HepG2 (cell line): ENCODE measurements around the gene CRYM. TPM values are rescaled to one million over a fixed set of nuclear protein-coding genes. Genes with fewer than 3 reads are reported as not detected.
A peak's percentile ranks its signal among the peaks of the same experiment; 100 is the strongest.
"Not testable (repeated sequence)": the region's sequence is repeated elsewhere in the genome, so short reads cannot be mapped to it uniquely, and the experiment has no call there.

ENCODE experiments used
- ATAC-seq: fragments of 200-7000 bp; cut with Tn5 transposase; 3 replicates; pipeline ENCODE4 v1.9.1; 2020; ENCODE audit warnings: mild to moderate bottlenecking, moderate library complexity
- BruUV-seq: library from RNA; stranded (reverse); fragments of 400-500 nt; replicated peaks from 2 replicates; lab custom pipeline; 2021; lab: Mats Ljungman, UMichigan
- CTCF ChIA-PET: fragments of 300-600 bp; formaldehyde crosslinking; extraction: SDS; loops from one replicate; lab custom pipeline; 2021; ENCODE audit warnings: low total read pairs, inconsistent platforms, low intra/inter-chr PET ratio; lab: Yijun Ruan, JAX
- POLR2A ChIA-PET: fragments of 350-600 bp; sonication (Branson Sonifier 250); formaldehyde crosslinking; loops from one replicate; lab custom pipeline; 2020; ENCODE audit warnings: antibody characterized with exemption, inconsistent platforms; lab: Yijun Ruan, JAX
- DNase-seq: peaks from one replicate; pipeline ENCODE4 v3.0.0-alpha.2; 2015; ENCODE audit warnings: low spot score
- FAIRE-seq: peaks from 3 replicates; lab custom pipeline; 2011; peaks lifted over from hg19 to GRCh38; lab: Jason Lieb, UNC
- H2AFZ ChIP-seq: one replicate; pipeline ENCODE4 v1.6.1; 2011; ENCODE audit warnings: low read length, inconsistent platforms
- H3K27ac ChIP-seq: fragments of 300-600 bp; 3 replicates; pipeline ENCODE4 v1.8.0; 2011; ENCODE audit warnings: mixed run types, mild to moderate bottlenecking, mixed read lengths, low read length, inconsistent platforms; ENCODE audit not compliant: insufficient read depth; ENCODE audit errors: extremely low read length
- H3K27me3 ChIP-seq, 2 experiments: fragments of 200-600 bp in 1 of 2; 2 replicates in 1 of 2; 3 replicates in 1 of 2; pipeline versions ENCODE4 v1.6.0 to v1.8.0; 2011; ENCODE audit warnings: low read length in 2 of 2, mild to moderate bottlenecking in 2 of 2, moderate library complexity in 2 of 2, inconsistent platforms in 1 of 2; ENCODE audit not compliant: insufficient read depth in 2 of 2, control insufficient read depth in 1 of 2
- H3K36me3 ChIP-seq, 2 experiments: fragments of 200-600 bp in 1 of 2; replicated peaks in 1 of 2; 2 replicates in 1 of 2; 3 replicates in 1 of 2; pipeline versions ENCODE4 v1.5.1 to v1.8.0; 2011; ENCODE audit warnings: low read length in 2 of 2, inconsistent platforms in 1 of 2; ENCODE audit not compliant: insufficient read depth in 2 of 2, control insufficient read depth in 1 of 2
- H3K4me1 ChIP-seq: 2 replicates; pipeline ENCODE4 v1.5.1; 2012; ENCODE audit warnings: low read length, inconsistent platforms; ENCODE audit not compliant: insufficient read depth
- H3K4me2 ChIP-seq: 2 replicates; pipeline ENCODE4 v1.6.0; 2011; ENCODE audit warnings: low read depth, low read length, inconsistent platforms
- H3K4me3 ChIP-seq, 3 experiments: fragments of 200-600 bp in 1 of 3; sonication (generic), shearing (Covaris generic) in 1 of 3; replicated peaks in 1 of 3; 2 replicates each; pipeline ENCODE4 v1.5.1; 2011 to 2016; ENCODE audit warnings: low read length in 3 of 3, inconsistent platforms in 2 of 3, low read depth in 2 of 3, mild to moderate bottlenecking in 2 of 3, control low read depth in 1 of 3, mixed read lengths in 1 of 3; ENCODE audit not compliant: insufficient read depth in 1 of 3
- H3K79me2 ChIP-seq: one replicate; pipeline ENCODE4 v1.6.1; 2011; ENCODE audit warnings: low read length, inconsistent platforms; ENCODE audit not compliant: insufficient read depth
- H3K9ac ChIP-seq: 2 replicates; pipeline ENCODE4 v1.6.0; 2011; ENCODE audit warnings: mild to moderate bottlenecking, low read depth, low read length, inconsistent platforms; ENCODE audit not compliant: insufficient read depth
- H3K9me3 ChIP-seq: 2 replicates; pipeline ENCODE4 v1.5.1; 2012; ENCODE audit warnings: mild to moderate bottlenecking, low read length
- H4K20me1 ChIP-seq: 2 replicates; pipeline ENCODE4 v1.6.0; 2011; ENCODE audit warnings: inconsistent platforms, mild to moderate bottlenecking, low read length, moderate library complexity; ENCODE audit not compliant: insufficient read depth
- MAFF ChIP-seq: IDR thresholded peaks from 2 replicates; pipeline ENCODE4 v1.6.1; 2011; ENCODE audit warnings: low read depth, low read length, improper control_type of control experiment
- MAFK ChIP-seq, 2 experiments: IDR thresholded peaks in 1 of 2; conservative IDR thresholded peaks in 1 of 2; 2 replicates each; pipeline ENCODE4 v1.6.1; 2011; ENCODE audit warnings: improper control_type of control experiment in 2 of 2, low read length in 2 of 2
- MBNL3 ChIP-seq: fragments of 250-450 bp; sonication (Bioruptor Pico); conservative IDR thresholded peaks from 2 replicates; pipeline ENCODE4 v1.8.0; 2022; ENCODE audit warnings: mild to moderate bottlenecking, inconsistent platforms
- NCOR1 ChIP-seq: fragments of 200-600 bp; sonication (generic); IDR thresholded peaks from 2 replicates; pipeline ENCODE4 v1.7.0; 2017; ENCODE audit warnings: antibody characterized with exemption, low read length, borderline replicate concordance
- NFYB ChIP-seq: sonication (generic); formaldehyde crosslinking; IDR thresholded peaks from 2 replicates; pipeline ENCODE4 v1.4.0; 2020; ENCODE audit warnings: missing genetic modification reagents
- NFYC ChIP-seq: IDR thresholded peaks from 2 replicates; pipeline ENCODE4 v1.6.1; 2016; ENCODE audit warnings: missing genetic modification reagents, missing compliant biosample characterization
- SMAD3 ChIP-seq: sonication (generic); formaldehyde crosslinking; IDR thresholded peaks from 2 replicates; pipeline ENCODE4 v1.4.0; 2020; ENCODE audit warnings: missing genetic modification reagents
- TRIM24 ChIP-seq: sonication (generic); formaldehyde crosslinking; IDR thresholded peaks from 2 replicates; pipeline ENCODE4 v1.8.0; 2022; ENCODE audit warnings: mild to moderate bottlenecking, missing genetic modification reagents
- ZMYM4 ChIP-seq: sonication (generic); formaldehyde crosslinking; IDR thresholded peaks from 2 replicates; pipeline ENCODE4 v1.8.1; 2023; ENCODE audit warnings: mild to moderate bottlenecking, missing genetic modification reagents
- ZNF350 ChIP-seq: sonication (generic); formaldehyde crosslinking; IDR thresholded peaks from 2 replicates; pipeline ENCODE4 v1.4.0; 2020; ENCODE audit warnings: mild to moderate bottlenecking, low read depth, missing genetic modification reagents, borderline replicate concordance
- WGBS: methylation state at CpG from one replicate; pipeline ENCODE4 v1.1.6; 2017; ENCODE audit warnings: low lambda C conversion rate; 5-methylcytosine and 5-hydroxymethylcytosine counted together
- in situ Hi-C: cut with HindIII; loops from 2 replicates; pipeline ENCODE4 v1.10.0; 2017; ENCODE audit warnings: low pct_unique_long_range_greater_than_20kb; ENCODE audit not compliant: extremely low pct_ligation_motif_present
- intact Hi-C: fragments of 100-400 bp; cut with micrococcal nuclease; formaldehyde crosslinking; loops from one replicate; pipeline ENCODE4 v1.10.0; 2022; ENCODE audit not compliant: unreplicated experiment
- polyA plus RNA-seq, 8 experiments: library from polyadenylated mRNA; depleted of rRNA in 3 of 8; stranded (reverse) in 7 of 8; unstranded in 1 of 8; fragments of >200 nt; fragmentation: Illumina TruSeq in 4 of 8; extraction: Trizol in 4 of 8; gene quantifications; 2 replicates each; pipeline versions ENCODE4 v1.2.1 to v1.2.3, GENCODE V29; 2011 to 2016; ENCODE audit warnings: low read depth in 4 of 8, missing spikeins in 1 of 8, mixed read lengths in 1 of 8; ENCODE audit not compliant: insufficient read depth in 1 of 8
- total RNA-seq, 5 experiments: library from RNA; depleted of rRNA; stranded (reverse); fragments of >200 nt; fragmentation: Illumina TruSeq; extraction: Trizol; gene quantifications; 2 replicates each; pipeline ENCODE4 v1.2.3, GENCODE V29; 2016; ENCODE audit warnings: low read depth in 1 of 5
- TF ChIP-seq, protein P1 (sequence below): sonication (generic); formaldehyde crosslinking; IDR thresholded peaks from 2 replicates; pipeline ENCODE4 v1.4.0; 2020; ENCODE audit warnings: missing genetic modification reagents
- TF ChIP-seq, protein P2 (sequence below), 2 experiments: sonication (generic) in 1 of 2; formaldehyde crosslinking in 1 of 2; IDR thresholded peaks; 2 replicates each; pipeline versions ENCODE4 v1.4.0 to v1.6.1; 2016 to 2020; ENCODE audit warnings: borderline replicate concordance in 1 of 2, low read depth in 1 of 2, mild to moderate bottlenecking in 1 of 2, missing genetic modification reagents in 1 of 2

Gene CRYM
- total and polyA plus RNA-seq, 2 of the 13 experiments (the other 11 are each of a cell fraction or from before 2014, with no cell fraction given) = 1.9 to 2.2 TPM

DNA sequence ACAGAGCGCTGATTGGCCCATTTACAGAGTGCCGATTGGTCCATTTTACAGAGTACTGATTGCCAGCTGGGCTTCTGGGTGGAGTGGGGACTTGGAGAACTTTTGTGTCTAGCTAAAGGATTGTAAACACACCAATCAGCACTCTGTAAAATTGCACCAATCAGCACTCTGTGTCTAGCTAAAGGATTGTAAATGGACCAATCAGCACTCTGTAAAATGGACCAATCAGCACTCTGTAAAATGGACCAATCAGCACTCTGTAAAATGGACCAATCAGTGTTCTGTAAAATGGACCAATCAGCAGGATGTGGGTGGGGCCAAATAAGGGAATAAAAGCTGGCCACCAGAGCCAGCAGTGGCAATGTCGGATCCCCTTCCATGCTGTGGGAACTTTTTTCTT, 11.7 kb upstream of the CRYM start:
- in situ Hi-C loops, CTCF ChIA-PET, H3K4me1 ChIP-seq, H3K36me3 ChIP-seq, H3K9ac ChIP-seq, H3K27ac ChIP-seq, H4K20me1 ChIP-seq, H3K4me2 ChIP-seq, DNase-seq, ATAC-seq, BruUV-seq, H3K79me2 ChIP-seq, H3K9me3 ChIP-seq, POLR2A ChIA-PET, FAIRE-seq, H3K4me3 ChIP-seq, H2AFZ ChIP-seq: not testable (repeated sequence)
- 80% methylated on average over 3 of the region's 3 CpGs for WGBS
- intact Hi-C loops = loop anchor here (10.0 kb wide), 1 partner anchor 265 kb away; no protein-coding TSS in a partner anchor
- peaks cover 0 to 14% of the 10 kb centered on the region in 2 experiments; a peak in 3 of 5 replicates for H3K27me3 ChIP-seq
- TF ChIP-seq MAFF (0 out of 2 replicates have a peak, but pooled peaks have one; percentile 20), NFYB (CRISPR knock-in tag) (peak; percentile 57; the same call in 1 of the 2 replicates), MAFK (conservative IDR thresholded peaks at IDR 0.05 in 1 of 2, IDR thresholded peaks at IDR 0.05 in 1 of 2; ENCODE audit: low read length in 2 of 2) (peak in 1 of 2 experiments; percentile 41; a peak in 2 of 4 replicates), NFYC (peak; percentile 36; the same call in 1 of the 2 replicates)

DNA sequence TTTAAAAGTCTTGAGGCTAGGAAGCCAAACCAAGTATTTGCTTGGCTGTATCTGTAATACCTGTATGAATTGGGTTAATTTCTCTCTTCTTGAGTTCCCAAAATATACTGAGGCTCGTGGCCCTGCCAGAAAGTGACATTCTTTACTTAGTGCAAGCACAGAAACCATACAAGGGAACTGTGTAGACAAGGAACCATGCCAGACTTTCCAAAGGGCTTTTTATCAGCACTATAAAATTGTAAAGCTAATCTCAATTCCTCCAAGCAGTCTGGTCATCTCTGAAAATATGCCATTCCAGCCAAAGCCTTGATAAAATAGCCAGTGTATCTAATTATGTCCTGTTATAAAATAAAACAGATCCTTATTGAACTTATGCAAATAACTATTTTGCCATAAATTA, 7.2 kb upstream of the CRYM start:
- DNase-seq = no peak
- peaks cover 0 to 20% of the 10 kb centered on the region in 2 experiments; a peak in 4 of 5 replicates for H3K27me3 ChIP-seq
- no peak overlapping the region for H3K27ac ChIP-seq
- POLR2A ChIA-PET = no interaction called here
- H3K79me2 ChIP-seq = no peaks in the 10 kb centered on the region
- 0% methylated on average over 1 of the region's 1 CpG for WGBS
- H3K9me3 ChIP-seq = no peaks in the 10 kb centered on the region
- CTCF ChIA-PET = no interaction called here
- H3K4me3 ChIP-seq = no peak overlapping the region
- H2AFZ ChIP-seq = no peak overlapping the region
- in situ Hi-C loops = no loop called here
- H4K20me1 ChIP-seq = no peaks in the 10 kb centered on the region
- ATAC-seq = no peak
- no peak for FAIRE-seq
- no TSS peak for BruUV-seq
- H3K36me3 ChIP-seq = no peaks in the 10 kb centered on the region
- no peak overlapping the region for H3K9ac ChIP-seq
- H3K4me1 ChIP-seq = peaks cover 6% of the 10 kb centered on the region
- H3K4me2 ChIP-seq = no peak overlapping the region
- intact Hi-C loops = loop anchor here (10.0 kb wide), 1 partner anchor 269 kb away; no protein-coding TSS in a partner anchor
- TF ChIP-seq SMAD3 (CRISPR knock-in tag) = no peak
- TF ChIP-seq ZMYM4 (CRISPR knock-in tag) = no peak
- TF ChIP-seq, protein P1, sequence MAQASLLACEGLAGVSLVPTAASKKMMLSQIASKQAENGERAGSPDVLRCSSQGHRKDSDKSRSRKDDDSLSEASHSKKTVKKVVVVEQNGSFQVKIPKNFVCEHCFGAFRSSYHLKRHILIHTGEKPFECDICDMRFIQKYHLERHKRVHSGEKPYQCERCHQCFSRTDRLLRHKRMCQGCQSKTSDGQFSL (CRISPR knock-in tag) = no peak
- no peak for TF ChIP-seq NCOR1
- TF ChIP-seq TRIM24 (CRISPR knock-in tag) = no peak
- TF ChIP-seq MBNL3 = no peak
- TF ChIP-seq, protein P2, sequence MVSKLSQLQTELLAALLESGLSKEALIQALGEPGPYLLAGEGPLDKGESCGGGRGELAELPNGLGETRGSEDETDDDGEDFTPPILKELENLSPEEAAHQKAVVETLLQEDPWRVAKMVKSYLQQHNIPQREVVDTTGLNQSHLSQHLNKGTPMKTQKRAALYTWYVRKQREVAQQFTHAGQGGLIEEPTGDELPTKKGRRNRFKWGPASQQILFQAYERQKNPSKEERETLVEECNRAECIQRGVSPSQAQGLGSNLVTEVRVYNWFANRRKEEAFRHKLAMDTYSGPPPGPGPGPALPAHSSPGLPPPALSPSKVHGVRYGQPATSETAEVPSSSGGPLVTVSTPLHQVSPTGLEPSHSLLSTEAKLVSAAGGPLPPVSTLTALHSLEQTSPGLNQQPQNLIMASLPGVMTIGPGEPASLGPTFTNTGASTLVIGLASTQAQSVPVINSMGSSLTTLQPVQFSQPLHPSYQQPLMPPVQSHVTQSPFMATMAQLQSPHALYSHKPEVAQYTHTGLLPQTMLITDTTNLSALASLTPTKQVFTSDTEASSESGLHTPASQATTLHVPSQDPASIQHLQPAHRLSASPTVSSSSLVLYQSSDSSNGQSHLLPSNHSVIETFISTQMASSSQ (IDR thresholded peaks at IDR 0.05; ENCODE audit: low read depth) = no peak
- TF ChIP-seq, protein P2 (CRISPR knock-in tag; IDR thresholded peaks at IDR 0.05; ENCODE audit: borderline replicate concordance) = no peak
- no peak for TF ChIP-seq ZNF350 (CRISPR knock-in tag)
